GM12874 (cell line): ENCODE results near the gene GPANK1.

Source experiments
- TF ChIP-seq, protein P1 (sequence below): IDR thresholded peaks from 2 replicates; pipeline ENCODE4 v1.5.1; 2011; ENCODE audit warnings: low read depth, mild to moderate bottlenecking, control low read depth, low read length, moderate library complexity; ENCODE audit not compliant: insufficient read depth

Gene GPANK1

DNA sequence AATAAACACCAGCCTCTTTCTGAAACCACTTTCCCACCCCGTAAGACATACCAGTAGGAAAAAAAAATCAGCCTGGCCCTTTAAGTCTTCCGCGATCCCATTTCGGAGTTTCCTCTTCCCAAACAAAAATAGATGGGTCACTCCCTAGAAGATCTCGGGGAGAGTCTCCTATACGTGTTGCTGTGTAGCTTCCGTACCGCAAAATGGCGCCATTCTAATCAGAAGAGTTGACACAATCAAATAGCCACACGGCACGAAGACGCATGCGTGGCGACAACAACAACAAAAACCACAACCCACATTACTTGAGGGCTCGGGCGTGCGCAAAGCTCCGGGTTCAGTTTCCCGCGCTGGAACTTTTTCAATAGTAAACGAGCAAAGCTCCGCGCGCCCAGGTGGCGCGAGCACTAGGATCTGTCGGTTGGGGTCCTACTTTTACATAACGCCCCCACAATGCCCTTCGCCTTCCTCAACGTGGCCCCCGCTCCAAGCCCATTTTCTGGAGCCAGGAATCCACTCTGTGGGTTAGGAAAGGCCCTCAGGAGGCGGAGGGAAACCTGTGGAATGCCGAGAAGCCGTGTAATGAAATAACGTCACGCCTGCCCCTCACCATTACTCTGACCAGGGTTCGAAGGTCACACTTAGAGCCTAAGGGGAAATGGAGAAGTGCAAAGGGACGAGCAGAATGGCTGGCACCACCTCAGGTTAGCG, at the start of gene GPANK1:
GPANK1 (minus strand) TSS at position 208 of the 711 bp plus-strand sequence. CDS start 519 bp downstream, outside the sequence.
- TF ChIP-seq, protein P1, sequence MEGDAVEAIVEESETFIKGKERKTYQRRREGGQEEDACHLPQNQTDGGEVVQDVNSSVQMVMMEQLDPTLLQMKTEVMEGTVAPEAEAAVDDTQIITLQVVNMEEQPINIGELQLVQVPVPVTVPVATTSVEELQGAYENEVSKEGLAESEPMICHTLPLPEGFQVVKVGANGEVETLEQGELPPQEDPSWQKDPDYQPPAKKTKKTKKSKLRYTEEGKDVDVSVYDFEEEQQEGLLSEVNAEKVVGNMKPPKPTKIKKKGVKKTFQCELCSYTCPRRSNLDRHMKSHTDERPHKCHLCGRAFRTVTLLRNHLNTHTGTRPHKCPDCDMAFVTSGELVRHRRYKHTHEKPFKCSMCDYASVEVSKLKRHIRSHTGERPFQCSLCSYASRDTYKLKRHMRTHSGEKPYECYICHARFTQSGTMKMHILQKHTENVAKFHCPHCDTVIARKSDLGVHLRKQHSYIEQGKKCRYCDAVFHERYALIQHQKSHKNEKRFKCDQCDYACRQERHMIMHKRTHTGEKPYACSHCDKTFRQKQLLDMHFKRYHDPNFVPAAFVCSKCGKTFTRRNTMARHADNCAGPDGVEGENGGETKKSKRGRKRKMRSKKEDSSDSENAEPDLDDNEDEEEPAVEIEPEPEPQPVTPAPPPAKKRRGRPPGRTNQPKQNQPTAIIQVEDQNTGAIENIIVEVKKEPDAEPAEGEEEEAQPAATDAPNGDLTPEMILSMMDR = no peak

DNA sequence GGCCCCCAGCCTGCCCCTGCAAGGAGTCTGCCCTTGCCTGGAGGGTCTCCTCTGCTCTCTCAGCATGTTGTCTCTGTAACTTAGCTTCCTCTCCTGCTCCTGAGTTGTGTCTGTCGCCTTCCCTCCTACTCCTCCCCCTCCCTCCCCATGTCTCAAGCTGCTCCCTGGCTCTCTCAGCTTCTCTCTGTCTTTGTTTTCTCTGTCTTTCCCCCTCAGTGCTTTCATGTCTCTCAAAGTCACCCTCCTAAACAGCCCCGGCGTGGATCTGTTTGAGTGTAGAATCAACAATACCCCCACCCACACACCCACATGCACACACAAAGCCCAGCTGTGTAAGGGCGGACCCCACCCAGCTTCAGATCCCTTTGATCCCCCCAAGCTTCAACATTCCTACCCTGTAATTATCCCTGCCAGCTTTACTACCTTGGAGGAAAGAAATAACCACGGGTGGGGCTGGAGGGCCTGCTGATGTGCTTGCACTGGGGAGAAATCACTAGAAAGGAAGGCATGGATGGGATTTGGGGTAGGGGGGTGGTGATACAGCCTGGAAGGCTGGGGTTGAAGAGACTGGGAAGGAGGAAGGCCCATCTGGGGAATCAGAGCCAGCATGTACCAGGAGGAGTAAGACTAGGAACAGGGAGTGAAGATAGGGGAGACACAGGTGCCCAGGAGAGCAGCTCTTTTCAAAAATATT, 49.3 kb upstream of the GPANK1 start:
- TF ChIP-seq, protein P1 = no peak

GRCh38 chr6:31713465-31713864, 48.7 kb upstream of the GPANK1 start:
- TF ChIP-seq, protein P1 = no peak

DNA sequence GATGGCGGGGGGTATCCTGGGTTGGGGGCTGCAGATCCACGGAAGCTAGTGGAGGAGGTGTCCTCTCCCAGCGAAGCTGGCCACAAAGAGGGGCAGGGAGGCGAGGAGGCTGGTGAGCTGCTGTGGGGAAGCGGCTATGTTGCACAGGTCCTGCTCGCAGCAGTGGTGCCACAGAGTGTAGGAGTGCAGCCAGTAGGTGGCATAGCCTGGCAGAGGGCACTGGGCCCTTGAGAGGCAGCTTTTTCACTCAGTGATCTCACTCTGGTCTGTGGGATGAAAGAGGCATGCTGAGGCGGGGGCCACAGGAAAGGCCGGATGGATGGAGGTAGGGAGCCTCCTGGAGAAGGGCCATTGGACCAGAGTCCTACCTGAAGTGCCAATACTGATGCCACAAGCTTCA, 47.5 kb upstream of the GPANK1 start:
- TF ChIP-seq, protein P1 = 0 out of 2 replicates have a peak, but pooled peaks have one; percentile 19

DNA sequence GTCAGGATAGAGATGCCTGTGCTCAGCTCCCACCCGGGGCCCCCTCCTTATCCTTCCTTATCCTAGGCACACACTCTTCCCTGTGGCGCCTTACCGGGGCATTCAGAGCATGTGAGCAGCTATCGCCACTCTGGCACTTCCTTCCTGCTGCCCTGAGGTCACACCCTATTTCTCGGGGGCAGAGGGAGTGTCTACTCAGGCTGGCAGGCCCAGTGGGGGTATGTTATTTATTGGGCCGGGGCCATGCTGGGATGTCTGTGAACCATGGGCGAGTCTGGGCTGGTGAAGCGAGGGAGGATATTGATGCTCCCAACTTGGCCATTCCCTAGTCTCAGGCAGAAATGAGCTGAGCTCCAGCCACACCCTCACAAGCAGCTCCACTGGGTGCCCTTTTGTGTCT, 46.4 kb upstream of the GPANK1 start:
- TF ChIP-seq, protein P1 = no peak

DNA sequence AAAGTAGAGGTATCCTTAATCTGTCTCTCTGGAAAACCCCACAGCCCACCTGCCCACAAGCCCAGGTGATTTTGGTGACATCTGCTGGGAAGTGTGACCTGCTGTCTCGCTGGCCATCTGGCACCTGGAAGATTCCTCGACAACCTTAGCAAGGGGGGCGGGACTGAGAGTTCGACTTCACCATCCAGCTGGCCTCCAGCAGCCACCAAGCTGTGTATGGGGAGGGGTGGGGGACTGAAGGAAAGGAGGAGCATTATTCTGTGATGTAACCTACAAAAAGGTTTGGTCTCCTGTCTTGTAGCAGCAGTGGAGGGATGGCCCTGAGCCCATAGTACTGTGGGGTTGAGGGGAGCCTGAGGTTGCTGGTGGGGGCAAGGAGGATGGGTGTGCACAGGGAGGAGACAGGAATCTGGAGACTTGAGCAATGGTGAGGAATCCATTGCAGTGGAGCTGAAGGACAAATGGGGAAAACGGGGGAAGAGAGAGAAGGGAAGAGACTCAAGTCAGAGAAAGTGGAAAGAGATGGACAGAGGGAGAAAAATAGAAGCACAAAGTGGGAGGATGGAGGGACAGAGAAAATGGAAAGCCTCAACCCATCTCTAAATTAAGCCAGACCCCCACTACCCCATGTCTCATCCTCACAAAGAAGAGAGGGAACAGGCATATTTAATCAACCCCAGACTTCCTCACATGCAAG, 45.9 kb upstream of the GPANK1 start:
- TF ChIP-seq, protein P1 = no peak

- TF ChIP-seq, protein P1 = no peak
Observed at GRCh38 chr6:31708224-31708623, 43.4 kb upstream of the GPANK1 start.
